Activated CD4-positive, alpha-beta T cell treated with anti-CD3 and anti-CD28 coated beads for 24 hours (primary cell): ENCODE measurements around the gene FOSL2.
A peak's percentile ranks its signal among the peaks of the same experiment; 100 is the strongest.
"Not testable (repeated sequence)": the region's sequence is repeated elsewhere in the genome, so short reads cannot be mapped to it uniquely, and the experiment has no call there.

ENCODE experiments used
- DNase-seq, 2 donors: peaks; one replicate each; pipeline ENCODE4 v3.0.0-alpha.2; 2020; ENCODE audit warnings: low read depth in 2 of 2

FOSL2 gene

GRCh38 chr2:28357055-28357454 lies 35.6 kb upstream of the FOSL2 start:
- DNase-seq: no peak

DNA sequence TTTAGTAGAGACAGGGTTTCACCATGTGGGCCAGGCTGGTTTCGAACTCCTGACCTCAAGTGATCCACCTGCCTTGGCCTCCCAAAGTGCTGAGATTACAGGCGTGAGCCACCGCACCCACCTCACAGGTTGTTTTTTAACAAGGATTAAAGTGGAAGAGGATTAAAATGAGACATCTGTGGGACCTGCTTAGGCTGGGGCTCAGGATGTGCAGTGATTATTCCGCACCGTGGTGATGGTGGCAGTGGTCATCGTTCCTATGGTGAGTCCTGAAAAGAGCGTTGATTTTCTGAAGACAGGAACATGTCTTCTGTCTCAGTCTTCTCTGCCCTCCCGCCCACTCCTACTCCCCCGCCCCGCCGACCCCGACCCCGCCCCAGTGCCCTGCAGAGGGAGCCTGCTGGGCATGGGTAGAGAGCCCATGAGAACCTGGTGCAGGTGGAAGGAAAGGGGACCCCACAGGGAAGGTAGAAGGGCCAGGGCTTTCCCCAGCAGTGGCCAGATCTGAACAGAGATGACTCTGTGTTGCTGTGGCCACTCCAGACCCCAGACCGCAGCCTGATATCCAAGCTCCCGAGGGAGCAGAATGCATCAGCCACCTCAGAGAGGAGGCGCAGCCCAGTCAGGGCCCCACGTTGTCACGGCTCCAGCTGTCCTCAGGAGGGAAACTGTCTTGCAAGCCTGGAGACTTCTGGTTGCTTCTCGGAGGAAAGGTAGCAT lies 34.5 kb upstream of the FOSL2 start:
- DNase-seq: no peak

- DNase-seq: no peak
Observed at GRCh38 chr2:28358668-28359201, 33.9 kb upstream of the FOSL2 start.

GRCh38 chr2:28359222-28360057 lies 33.2 kb upstream of the FOSL2 start:
- peak; percentile 43 to 71 for DNase-seq

- DNase-seq: no peak
Observed at GRCh38 chr2:28360058-28360717, 32.5 kb upstream of the FOSL2 start.

- no peak for DNase-seq
Observed at GRCh38 chr2:28360718-28361293, 31.9 kb upstream of the FOSL2 start.

DNA sequence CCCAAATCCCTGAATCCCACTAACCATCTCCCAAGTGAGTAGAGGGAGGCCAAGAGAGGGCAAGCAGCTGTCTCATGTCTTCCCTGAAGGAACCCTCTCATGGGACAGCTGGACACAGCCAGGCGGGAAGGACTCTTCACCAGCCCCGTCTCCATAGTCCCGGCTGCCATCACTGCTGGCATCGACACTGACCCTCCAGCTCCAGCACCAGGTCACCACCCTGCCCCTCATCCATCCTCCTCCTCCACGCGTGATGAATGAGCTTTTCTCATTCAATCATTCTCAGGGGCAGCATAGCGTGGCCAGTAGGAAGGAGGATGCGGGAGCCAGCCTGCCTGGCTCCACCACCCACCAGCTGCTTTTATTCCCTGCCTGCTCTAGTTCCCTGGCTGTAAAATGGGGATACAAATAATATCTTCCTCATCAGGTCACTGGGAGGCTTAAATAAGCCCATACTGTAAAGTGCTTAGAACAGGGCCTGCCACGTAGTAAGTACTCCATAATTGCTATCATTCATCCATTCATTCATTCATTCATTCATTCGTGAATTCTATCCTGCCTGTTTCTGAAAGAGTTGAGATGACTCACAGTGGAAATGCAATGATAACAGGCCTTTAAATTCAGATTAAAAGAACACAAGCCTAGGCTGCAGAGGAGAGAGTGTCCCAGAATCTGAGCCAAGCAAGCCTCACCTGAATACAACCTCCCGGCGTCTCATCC lies 30.5 kb upstream of the FOSL2 start:
- DNase-seq: no peak

GRCh38 chr2:28362991-28363521 lies 29.6 kb upstream of the FOSL2 start:
- no peak for DNase-seq

- no peak for DNase-seq
Observed at GRCh38 chr2:28363686-28364280, 28.9 kb upstream of the FOSL2 start.

DNA sequence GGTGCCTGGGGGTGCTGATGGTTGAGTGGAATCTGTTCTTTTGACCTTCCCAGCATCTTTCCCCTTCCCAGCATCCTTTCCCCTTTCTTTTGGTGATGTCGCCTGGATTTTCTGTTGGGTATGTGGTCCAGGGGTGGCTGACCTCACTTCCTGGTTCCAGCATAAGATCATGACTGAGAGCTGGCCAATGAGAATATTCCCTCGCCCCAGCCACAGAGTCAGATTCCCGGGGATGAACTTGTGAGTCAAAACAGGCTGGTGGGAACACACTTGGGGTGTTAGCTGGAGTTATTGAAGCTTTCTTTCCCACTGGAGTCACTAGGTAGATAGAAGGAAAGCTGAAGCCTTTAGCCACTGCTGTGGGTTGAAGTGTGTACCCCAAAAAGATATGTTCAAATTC lies 28.0 kb upstream of the FOSL2 start:
- DNase-seq: no peak

DNA sequence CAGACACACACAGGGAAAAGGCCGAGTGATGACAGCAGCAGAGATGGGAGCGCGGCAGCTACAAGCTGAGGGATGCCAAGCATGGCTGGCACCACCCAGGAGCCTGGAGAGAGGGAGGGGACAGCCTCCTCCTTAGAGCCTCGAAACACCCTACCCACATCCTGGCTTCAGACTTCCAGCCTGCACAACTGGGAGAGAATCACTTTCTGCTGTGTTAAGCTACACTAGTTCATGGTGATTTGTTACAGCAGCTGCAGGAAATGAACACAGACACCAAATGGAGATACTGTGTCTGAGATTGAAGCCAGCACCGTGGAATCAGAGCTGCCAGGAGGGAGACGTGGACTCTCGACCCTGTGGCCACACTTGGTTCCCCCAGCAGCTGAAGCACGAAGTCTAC lies 27.5 kb upstream of the FOSL2 start:
- no peak for DNase-seq

- no peak for DNase-seq
Observed at GRCh38 chr2:28366149-28366495, 26.5 kb upstream of the FOSL2 start.

DNA sequence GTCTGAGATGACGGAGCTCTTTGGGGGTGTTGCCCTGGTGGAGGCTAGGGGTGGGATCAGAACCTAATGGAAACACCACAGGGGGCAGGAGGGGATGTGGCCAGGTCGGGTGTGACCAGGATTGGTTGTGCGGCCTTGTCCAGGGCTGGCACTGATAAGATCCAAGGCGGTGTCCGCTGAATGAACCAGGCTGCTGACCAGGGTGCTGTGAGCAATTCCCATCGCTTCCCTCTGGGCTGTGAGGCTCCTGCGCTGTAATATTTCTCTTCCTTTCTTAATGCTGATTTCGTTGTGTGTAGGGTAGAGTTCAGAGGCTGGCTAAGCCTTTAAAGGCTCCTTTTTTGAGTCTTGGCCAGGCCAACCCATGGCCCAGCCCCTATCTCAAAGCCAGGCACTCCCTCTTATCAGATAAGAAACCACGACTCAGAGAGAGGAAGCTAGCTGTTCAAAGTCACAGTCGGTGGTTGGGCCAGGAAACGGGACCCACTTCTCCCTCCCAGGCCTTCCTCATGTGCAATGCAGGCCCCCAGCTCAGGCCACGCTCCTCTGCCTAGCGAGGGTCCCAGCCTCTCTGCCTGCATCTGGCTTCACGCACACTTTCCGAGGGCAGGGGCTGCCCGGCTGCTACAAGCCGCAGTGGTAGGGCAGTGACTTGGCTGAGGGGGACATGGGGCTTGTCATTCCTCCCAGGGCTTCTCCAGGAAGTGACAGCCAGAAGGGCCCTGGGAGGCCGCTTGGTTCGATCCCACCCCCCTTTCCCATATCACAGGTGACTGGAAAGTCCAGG lies 26.0 kb upstream of the FOSL2 start:
- DNase-seq: peak in 1 of 2 donors; percentile 28

DNA sequence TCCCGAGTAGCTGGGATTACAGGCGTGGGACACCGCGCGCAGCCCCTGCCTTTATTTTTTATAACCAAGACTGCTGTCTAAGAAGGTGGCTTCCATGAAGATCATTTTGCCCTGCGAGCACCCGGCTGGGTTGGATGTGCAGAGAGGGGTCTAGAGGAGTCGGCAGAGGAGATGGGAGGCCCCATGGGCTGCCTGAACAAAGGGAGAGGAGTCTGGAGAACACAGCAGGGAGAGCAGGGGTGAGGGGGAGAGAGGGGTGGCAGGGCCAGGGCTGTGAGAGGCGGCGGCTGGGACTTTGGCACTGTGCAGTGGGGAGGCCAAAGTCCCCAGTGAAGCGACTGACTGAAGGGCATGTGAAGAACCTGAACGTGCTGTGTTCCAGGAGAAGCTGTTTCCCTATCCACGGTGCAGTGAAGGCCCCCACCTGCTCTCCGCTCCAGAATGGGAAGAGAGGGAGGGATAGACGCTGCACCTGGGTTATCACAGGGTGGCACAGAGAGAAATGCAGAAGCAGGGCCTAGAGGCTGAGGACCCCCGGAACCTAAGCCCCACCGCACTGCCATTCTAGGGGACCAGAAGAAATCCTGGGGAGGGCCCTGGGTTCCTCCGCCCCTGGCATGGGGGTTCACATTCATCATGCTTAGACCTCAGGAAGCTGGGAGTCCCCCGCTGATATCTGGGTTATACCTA lies 24.8 kb upstream of the FOSL2 start:
- no peak for DNase-seq

- no peak for DNase-seq
Observed at GRCh38 chr2:28368357-28368798, 24.3 kb upstream of the FOSL2 start.

DNA sequence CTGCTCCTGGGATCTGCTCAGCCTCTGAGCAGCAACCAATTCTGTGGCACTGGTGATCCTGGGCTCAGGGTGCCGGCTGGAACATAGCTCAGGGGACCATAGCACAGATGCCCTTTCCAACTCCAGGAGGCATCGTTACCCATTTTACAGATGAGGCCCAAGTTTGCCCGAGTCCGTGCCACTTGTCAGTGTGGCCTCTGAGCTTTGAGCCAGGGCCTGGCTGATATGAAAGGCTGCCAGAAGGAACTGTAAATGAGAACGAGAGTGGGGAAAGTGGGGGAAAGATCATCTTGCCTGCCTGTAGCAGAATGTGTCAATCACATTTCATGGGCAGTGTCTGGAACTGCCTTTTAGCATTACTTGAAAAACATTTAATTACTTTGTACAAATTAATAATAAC lies 23.3 kb upstream of the FOSL2 start:
- DNase-seq: no peak

DNA sequence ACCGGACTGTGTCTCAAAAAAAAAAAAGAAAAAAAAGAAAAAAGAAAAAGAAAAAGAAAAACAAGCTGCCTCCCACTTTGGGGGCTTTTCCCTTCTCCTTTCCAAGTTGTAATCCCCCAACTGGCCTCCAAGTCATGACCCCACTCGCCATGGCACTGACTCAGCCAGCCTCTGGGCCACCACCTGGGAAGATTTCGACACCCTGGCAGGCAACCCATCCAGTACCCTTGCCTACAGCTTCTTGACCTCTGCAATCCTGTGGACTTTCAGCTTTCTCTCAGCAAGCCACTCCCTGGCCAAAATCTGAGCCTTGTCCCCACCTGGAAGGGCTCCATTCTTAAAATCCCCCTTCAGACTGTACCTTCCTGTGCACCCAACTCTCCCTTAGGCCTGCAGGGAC lies 22.3 kb upstream of the FOSL2 start:
- DNase-seq: no peak

DNA sequence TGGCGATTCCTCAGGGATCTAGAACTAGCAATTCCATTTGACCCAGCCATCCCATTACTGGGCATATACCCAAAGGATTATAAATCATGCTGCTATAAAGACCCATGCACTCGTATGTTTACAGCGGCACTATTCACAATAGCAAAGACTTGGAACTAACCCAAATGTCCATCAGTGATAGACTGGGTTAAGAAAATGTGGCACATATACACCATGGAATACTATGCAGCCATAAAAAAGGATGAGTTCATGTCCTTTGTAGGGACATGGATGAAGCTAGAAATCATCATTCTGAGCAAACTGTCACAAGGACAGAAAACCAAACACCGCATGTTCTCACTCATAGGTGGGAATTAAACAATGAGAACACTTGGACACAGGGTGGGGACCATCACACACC lies 20.9 kb upstream of the FOSL2 start:
- not testable (repeated sequence) for DNase-seq

DNA sequence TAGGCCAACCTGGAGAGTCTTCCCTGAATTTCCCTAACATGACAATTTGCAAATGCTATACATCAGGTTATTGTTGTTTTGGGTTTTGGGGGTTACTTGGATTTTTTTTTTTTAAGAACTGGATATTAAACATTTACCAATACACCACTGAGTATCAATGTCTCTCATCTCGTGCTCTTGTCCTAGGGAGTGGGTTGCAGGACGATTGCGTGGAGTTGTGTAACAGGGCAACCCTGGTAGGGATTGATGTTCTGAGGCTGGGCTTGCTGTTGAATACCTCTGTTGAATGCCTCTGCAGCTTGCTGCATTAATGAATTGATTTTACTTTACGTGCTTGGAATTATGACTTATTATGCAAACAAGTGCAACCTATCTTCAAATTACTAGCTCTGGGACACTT lies 18.8 kb upstream of the FOSL2 start:
- no peak for DNase-seq
